ENCODE measurements around the gene TASP1.

Gene TASP1

DNA sequence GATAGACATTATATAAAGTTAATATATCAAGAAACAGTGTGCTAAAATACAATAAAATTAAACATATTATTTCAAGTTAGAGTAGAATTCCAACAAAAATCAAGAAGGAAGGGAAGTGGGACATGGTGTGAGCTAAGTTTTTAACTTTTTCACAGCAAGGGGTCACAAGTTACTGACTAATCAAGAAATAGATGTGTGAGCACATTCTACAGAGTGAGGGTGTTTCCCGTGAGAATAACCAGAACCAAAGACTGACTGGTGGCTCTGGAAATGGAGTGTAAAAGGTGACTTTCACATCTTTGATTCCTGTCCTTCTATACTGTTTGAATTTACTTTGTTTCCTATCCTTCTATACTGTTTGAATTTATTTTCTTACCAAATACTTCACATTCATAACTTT, 206.6 kb downstream of the TASP1 start:
- no peak for DNase-seq

- DNase-seq, result no peak
Measured at GRCh38 chr20:13430346-13431002, 208.3 kb downstream of the TASP1 start.

DNA sequence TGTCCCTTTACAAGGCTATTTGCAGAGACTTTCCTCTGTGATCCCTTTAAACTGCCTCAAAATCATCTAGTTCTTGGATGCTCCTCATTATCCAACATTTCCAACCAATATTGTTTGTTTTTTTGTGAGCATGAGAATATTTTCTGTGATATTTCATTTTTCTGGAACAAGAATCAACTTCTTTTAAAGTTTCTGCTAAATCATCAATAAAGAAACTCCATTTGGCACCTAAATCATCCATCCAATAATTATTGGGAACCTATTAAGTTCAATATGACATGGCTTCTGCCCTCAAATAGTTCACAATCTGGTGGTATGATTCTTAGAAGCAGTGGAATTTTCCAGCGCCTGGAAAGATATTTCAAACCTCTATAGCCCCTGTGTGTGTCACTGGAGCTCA, 210.0 kb downstream of the TASP1 start:
- no peak for DNase-seq

GRCh38 chr20:13426870-13427269, 211.9 kb downstream of the TASP1 start:
- DNase-seq, result no peak

- no peak for DNase-seq
Measured at GRCh38 chr20:13425381-13426135, 213.2 kb downstream of the TASP1 start.

GRCh38 chr20:13424174-13424833, 214.4 kb downstream of the TASP1 start:
- no peak for DNase-seq

- no peak for DNase-seq
Measured at GRCh38 chr20:13423472-13424173, 215.1 kb downstream of the TASP1 start.

- no peak for DNase-seq
Measured at GRCh38 chr20:13422637-13423036, 216.1 kb downstream of the TASP1 start.

GRCh38 chr20:13420625-13421024, 218.1 kb downstream of the TASP1 start:
- no peak for DNase-seq

GRCh38 chr20:13419477-13419876, 219.3 kb downstream of the TASP1 start:
- no peak for DNase-seq

GRCh38 chr20:13418263-13419229, 220.2 kb downstream of the TASP1 start:
- no peak for DNase-seq

DNA sequence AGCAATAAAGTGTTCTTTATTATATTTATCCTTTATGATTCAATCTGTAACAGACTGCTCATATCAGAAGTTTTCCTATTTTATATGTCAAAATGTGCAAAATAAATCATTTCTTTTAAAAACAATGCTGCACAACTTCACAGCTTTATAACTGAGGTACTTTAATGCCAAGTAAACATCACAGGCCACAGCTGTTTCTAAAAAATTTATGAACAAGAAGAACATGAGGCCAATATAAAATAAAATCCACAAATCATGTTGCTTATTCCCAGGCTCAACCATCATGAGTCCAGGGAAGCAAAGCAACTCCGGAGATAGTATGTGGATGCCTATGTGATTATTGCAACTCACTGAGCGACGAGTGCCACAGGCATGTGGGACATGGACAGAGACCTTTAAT, 222.2 kb downstream of the TASP1 start:
- no peak for DNase-seq

DNA sequence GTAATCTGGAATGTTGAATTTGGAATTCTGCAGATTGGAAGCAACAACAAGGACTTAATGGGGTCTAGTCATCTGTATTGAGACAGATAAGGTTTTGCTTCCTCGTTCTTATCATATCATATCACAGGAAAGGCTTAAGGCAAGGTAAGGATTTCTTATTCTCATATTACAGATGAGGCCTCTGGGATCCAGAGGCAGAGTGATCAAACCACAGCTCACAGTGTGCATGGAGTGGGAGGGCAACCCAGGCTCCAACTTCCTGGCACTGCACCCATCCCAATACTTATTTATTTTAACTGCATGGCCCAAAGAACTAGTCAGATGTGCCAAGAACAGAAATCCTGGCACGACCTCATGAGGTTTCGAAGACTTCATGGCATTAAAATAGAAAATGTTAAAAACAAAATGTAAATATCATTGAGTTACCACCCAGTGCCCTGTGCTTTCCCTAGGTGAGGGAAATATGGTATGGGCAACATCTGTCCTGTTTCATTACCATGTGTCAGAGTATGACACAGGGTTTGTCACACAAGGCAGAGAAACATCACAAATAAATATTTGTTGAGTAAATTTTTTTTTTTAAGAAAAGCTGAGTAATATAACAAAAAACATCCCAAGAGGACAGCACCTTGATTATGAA, 225.8 kb downstream of the TASP1 start:
- no peak for DNase-seq

DNA sequence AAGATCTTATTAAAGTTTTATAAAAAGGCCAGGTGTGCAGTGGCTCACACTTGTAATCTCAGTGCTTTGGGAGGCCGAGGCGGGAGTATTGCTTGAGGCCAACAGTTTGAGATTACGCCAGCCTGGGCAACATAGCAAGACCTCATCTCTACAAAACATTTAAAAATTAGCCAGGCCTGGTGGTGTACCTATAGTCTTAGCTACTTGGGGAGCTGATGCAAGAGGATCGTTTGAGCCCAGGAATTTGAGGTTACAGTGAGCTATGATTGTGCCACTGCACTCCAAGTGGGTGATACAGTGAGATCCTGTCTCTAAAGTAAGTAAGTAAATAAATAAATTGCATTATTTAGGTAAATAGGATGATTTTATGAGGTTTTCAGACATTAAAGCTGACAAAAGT, 234.4 kb downstream of the TASP1 start:
- no peak for DNase-seq

DNA sequence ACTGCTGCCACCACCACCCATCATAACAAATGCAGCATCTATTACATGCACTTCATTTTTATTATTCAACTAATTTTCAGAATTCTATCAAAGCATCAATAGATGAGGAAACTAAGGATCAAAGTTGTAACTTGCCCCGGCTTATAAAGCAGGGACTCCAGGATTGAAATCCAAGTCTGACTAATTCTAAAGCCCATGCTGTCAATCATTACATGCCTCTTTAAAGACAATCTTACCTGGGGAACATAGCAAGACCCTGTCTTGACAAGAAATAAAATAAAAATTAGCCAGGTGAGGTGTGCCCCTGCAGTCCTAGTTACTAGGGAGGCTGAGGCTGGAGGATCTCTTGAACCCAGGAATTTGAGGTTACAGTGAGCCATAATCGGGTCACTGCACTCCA, 235.3 kb downstream of the TASP1 start:
- DNase-seq, result no peak

DNA sequence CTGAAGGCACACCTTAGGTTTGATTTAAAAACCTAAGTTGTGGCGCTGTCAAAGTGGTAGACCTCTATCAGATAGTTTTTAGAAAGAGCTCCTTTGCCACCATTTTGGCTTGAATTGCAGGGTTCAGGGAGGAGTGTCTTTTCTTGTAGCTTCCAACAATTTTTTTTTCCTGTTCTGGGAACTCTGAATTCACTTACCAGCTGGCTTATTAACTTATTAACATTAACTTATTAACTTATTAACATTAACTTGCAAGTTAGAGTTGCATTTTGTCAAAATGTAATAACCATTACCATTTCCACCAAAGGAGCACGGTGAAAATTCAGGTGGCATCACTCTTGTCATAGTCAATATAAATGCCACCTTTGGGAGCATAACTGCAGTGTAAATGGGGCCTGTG, 235.7 kb downstream of the TASP1 start:
- DNase-seq, result no peak

DNA sequence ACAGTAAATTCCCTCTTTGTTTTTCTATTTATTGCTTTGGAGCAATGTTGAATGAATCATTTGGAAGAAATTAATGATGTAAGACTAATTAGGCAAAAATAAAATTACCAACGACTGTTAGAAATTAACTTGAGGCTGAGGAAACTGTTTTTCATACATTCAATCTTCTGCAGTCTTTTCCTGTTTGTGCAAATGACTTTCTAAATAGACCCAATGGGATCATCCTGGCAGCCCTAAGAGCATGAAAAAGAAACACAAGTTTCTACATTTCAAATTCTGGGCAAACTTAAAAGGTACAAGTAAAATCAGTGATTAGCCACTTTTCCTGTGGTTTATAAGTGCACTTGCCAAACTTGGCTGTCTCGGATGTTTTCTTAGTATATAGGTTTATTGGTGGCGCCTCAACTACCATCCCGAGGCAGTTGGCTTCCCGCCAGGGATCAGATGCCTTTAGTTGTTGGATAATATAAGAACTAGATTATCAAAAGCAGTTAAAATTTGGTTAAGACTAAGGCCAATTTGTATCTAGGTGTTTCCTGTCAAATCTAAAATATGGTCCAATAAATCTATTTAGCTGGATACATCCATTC, 236.5 kb downstream of the TASP1 start:
- DNase-seq, result peak; percentile 51

GRCh38 chr20:13401596-13401995, 237.1 kb downstream of the TASP1 start:
- DNase-seq, result peak; percentile 51

DNA sequence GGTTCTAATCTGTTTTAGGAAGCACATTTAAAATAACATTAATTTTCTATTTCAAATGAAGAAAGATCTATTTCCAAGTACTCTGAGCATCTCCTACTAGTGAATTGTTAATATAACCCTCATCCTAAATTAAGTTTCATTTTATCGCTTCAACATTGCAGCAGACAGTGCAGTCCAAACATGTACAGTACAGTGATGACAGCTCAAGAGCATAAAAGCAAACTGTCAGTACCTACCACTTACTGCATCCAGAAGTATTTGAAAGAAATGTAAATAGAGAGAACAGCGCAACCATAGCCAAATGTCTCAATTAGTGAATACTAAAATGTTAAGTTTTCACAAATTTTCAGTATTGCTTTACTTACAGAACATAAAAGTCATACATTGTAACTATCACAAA, 238.3 kb downstream of the TASP1 start:
- no peak for DNase-seq

- no peak for DNase-seq
Measured at GRCh38 chr20:13397300-13397724, 241.4 kb downstream of the TASP1 start.

DNA sequence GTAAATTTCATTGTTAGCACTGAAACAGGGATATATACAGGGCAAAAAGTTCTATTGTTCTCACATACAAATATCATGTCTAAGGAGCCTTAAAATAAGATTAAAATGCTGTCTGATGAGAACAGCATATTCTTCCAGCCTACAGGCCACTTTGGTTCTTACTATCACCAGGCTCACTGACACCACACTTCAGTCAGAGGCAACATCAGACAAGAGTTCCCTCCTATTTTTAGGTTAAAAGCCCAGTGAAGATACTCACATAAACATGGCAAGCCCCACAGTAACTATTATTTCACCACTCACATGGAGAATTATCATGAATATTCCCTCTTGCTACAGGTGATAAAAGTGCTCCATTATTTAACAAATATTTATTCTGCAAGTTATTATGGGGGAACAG, 241.9 kb downstream of the TASP1 start:
- no peak for DNase-seq
